SW480 (cell line): ENCODE results near the gene VANGL1.

Experiments used
- DNase-seq: peaks from one replicate; pipeline ENCODE4 v3.0.0-alpha.2; 2016; ENCODE audit warnings: low spot score

Gene VANGL1

GRCh38 chr1:115744646-115745275 lies 103.0 kb downstream of the VANGL1 start:
- no peak for DNase-seq

GRCh38 chr1:115746021-115746690 lies 104.4 kb downstream of the VANGL1 start:
- DNase-seq = no peak
